ENCODE results near the gene ZNF582.
"Not testable (repeated sequence)": the region's sequence is repeated elsewhere in the genome, so short reads cannot be mapped to it uniquely, and the experiment has no call there.

Gene ZNF582

DNA sequence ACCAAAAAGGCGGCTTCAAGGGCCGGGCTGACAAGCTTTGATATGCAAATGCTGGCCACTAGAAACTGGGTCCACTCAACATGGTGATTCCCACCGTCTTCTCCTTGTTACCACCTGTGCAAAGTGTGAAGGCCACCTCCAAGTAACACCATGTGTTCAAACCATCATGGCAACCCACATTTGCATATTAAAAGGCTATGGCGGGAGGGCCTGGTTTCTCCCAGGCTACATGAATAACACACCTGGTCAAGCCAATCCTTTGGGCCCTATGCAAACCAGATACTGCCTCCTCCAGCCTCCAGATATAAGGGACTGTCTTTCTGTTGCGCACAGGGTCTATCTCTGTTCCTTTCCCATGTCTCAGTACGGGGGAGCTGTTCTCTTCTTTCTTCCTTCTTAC, 42.1 kb downstream of the ZNF582 start:
- DNase-seq (ENCODE audit: low read depth in 2 of 2), result no peak

GRCh38 chr19:56350416-56351045, 42.8 kb downstream of the ZNF582 start:
- DNase-seq (ENCODE audit: low read depth in 2 of 2), result no peak

DNA sequence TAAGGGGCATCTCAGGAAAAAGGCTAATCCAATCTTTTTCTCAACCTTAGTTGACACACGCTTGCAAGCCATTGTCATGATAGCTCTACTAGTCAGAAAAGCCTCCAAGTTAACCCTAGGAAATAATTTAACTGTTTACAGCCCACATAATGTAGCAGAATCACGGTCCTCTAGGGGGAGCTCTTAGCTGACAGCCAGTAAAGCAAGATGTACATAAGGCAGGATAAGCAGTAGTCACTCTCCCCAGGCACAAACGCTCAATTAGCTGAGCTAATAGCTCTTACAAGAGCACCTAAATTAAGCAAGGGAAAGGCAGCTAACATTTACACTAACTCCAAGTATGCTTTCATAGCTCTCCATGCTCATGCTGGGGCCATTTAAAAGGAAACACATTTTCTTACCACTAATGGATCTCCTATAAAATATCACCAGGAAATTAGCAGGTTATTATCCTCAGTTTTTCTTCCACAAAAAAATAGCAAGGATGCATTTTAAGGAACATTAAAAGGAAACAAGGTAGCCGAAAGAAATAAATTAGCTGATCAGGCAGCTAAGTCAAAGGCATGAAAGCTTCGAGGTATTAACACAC, 45.0 kb downstream of the ZNF582 start:
- no peak for DNase-seq (ENCODE audit: low read depth in 2 of 2)

DNA sequence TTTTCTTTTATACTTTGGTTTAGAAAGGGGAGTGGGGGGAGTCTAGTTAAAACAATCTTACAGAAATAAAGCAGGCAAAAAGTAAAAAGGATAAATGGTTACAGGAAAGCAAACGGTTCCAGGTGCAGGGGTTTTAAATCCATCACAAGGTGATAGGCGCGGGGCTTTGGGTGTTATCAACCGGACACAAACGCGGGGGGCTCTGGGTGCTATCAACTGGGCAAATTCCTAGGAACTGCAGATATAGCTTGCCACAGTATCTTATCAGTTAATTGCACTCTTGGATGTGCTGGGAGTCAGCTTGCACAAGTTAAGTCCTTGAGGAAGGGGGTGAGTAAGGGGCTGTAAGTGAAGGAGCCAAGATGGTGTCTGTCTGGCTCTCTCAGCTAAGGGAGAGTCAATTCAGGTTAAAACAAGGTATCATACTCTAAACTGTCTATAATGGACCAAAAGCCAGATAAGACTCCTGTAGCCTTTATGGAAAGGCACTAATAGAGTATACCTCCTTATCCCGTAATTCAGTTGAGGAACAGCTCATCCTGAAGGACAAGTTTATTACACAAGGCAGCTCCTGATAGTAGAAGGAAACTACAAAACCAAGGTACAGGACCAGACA, 46.1 kb downstream of the ZNF582 start:
- DNase-seq (ENCODE audit: low read depth in 2 of 2), result no peak

- DNase-seq (ENCODE audit: low read depth in 2 of 2), result no peak
Observed at GRCh38 chr19:56341948-56342347, 51.4 kb downstream of the ZNF582 start.

- not testable (repeated sequence) for DNase-seq (ENCODE audit: low read depth in 2 of 2)
Observed at GRCh38 chr19:56339031-56339430, 54.3 kb downstream of the ZNF582 start.

DNA sequence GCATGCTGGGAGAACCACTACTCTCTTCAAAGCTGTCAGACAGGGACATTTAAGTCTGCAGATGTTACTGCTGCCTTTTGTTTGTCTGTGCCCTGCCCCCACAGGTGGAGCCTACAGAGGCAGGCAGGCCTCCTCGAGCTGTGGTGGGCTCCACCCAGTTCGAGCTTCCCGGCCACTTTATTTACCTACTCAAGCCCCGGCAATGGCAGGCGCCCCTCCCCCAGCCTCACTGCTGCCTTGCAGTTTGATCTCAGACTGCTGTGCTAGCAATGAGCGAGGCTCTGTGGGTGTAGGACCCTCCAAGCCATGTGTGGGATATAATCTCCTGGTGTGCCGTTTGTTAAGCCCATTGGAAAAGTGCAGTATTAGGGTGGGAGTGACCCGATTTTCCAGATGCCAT, 56.3 kb downstream of the ZNF582 start:
- DNase-seq (ENCODE audit: low read depth in 2 of 2), result not testable (repeated sequence)

- DNase-seq (ENCODE audit: low read depth in 2 of 2), result not testable (repeated sequence)
Observed at GRCh38 chr19:56335371-56335770, 58.0 kb downstream of the ZNF582 start.

- DNase-seq (ENCODE audit: low read depth in 2 of 2), result no peak
Observed at GRCh38 chr19:56333506-56333905, 59.8 kb downstream of the ZNF582 start.

All from stimulated activated CD8-positive, alpha-beta memory T cell treated with anti-CD3 and anti-CD28 coated beads, Interleukin-2, amount 100 ng/mL, for 48 hours (primary cell).